ENCODE data around the gene ZFP36L1. TPM values are rescaled to one million over a fixed set of nuclear protein-coding genes. Genes with fewer than 3 reads are reported as not detected.

Gene ZFP36L1
- total RNA-seq, 1 experiment from 2014 or later = 304 TPM

- ChIA-PET CTCF (no interaction called here), POLR2A (no interaction called here), RAD21 (ENCODE audit: low non-redundant PET in 1 of 2, low total read pairs in 2 of 2, uncharacterized antibody in 2 of 2, unreplicated experiment in 2 of 2) (no interaction called here)
- Histone ChIP-seq H3K27me3 (ENCODE audit: insufficient read depth, low read length) (no peaks in the 10 kb centered on the region), H3K4me3 (replicated peaks in 1 of 2; ENCODE audit: low read depth in 1 of 2, low read length in 2 of 2) (no peak overlapping the region), H3K4me1 (ENCODE audit: control insufficient read depth in 1 of 2, insufficient read depth in 2 of 2, low read length in 2 of 2) (peaks cover 0 to 4% of the 10 kb centered on the region in 2 experiments; a peak in 2 of 4 replicates), H3K79me2 (ENCODE audit: insufficient read depth, low read length) (no peaks in the 10 kb centered on the region), H3K9me2 (ENCODE audit: insufficient read depth) (no peaks in the 10 kb centered on the region), H3K4me2 (ENCODE audit: low read length) (no peak overlapping the region), H2AFZ (ENCODE audit: low read depth, low read length, poor library complexity, severe bottlenecking) (no peak overlapping the region), H3K9me3 (ENCODE audit: control insufficient read depth in 1 of 2, insufficient read depth in 1 of 2, low read depth in 1 of 2, low read length in 2 of 2) (no peaks in the 10 kb centered on the region), H4K20me1 (ENCODE audit: insufficient read depth) (no peaks in the 10 kb centered on the region), H3K27ac (ENCODE audit: low read depth, low read length) (no peak overlapping the region), H3K9ac (ENCODE audit: low read length) (no peak overlapping the region), H3K36me3 (ENCODE audit: control insufficient read depth in 1 of 2, insufficient read depth in 2 of 2, low read length in 2 of 2) (no peaks in the 10 kb centered on the region)
- DNase-seq (ENCODE audit: low read depth, low spot score) = no peak
- intact Hi-C loops (cut with micrococcal nuclease) = no loop called here
- no peak for ATAC-seq
- TF ChIP-seq ZBTB33 (IDR thresholded peaks at IDR 0.05; ENCODE audit: extremely low read depth, insufficient replicate concordance, low read length) (no peak), YY1 (IDR thresholded peaks at IDR 0.05; ENCODE audit: extremely low read depth, insufficient replicate concordance, low read depth, low read length) (no peak), EGR1 (IDR thresholded peaks at IDR 0.05; ENCODE audit: low read depth) (no peak), POLR2AphosphoS5 (IDR thresholded peaks at IDR 0.05; ENCODE audit: low read depth, low read length) (no peak), REST (IDR thresholded peaks at IDR 0.05; ENCODE audit: low read depth) (no peak), RAD21 (IDR thresholded peaks at IDR 0.05; ENCODE audit: low read depth) (no peak), POLR2A (IDR thresholded peaks at IDR 0.05; ENCODE audit: borderline replicate concordance, extremely low read depth, insufficient read depth, insufficient read length) (no peak), CEBPB (IDR thresholded peaks at IDR 0.05; ENCODE audit: low read depth) (no peak), ZNF274 (IDR thresholded peaks at IDR 0.05; ENCODE audit: low read depth, low read length) (no peak), ZFX (IDR thresholded peaks at IDR 0.05) (no peak), ATF3 (IDR thresholded peaks at IDR 0.05) (no peak), SIN3A (IDR thresholded peaks at IDR 0.05; ENCODE audit: low read depth) (no peak)
- BruUV-seq (replicated peaks) = no TSS peak
Observed at GRCh38 chr14:68768316-68768715, 24.6 kb downstream of the ZFP36L1 start.
